GM12875 (cell line): ENCODE measurements around the gene TCF19.
"Not testable (repeated sequence)": the region's sequence is repeated elsewhere in the genome, so short reads cannot be mapped to it uniquely, and the experiment has no call there.

ENCODE experiments used
- H3K4me3 ChIP-seq: one replicate; pipeline ENCODE4 v1.5.1; 2011; ENCODE audit warnings: low read depth, low read length, control low read depth
- TF ChIP-seq, protein P1 (sequence below): IDR thresholded peaks from 2 replicates; pipeline ENCODE4 v1.5.1; 2011; ENCODE audit warnings: low read depth, mild to moderate bottlenecking, control low read depth, inconsistent platforms, low read length, moderate library complexity, borderline replicate concordance; ENCODE audit not compliant: insufficient read depth

Gene TCF19

DNA sequence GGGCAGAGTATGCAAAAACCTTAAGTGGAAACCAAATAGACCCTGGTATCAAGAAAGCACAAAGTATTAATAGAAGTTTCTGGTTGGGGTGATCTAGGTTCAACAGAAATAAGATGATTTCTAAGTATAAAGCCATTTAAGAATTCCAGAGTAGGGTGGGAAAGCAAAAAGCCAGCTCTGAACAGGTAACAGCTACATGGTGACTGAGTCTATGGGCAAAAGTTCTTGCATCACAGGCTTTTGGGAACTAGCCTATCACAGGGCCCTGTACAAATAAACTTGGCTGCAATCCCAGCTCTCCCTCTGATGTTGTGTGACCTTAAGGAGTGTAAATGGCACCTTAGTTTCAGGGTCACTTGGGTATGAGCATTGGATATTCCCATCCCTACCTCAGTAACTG lies 5.5 kb downstream of the TCF19 start:
- TF ChIP-seq, protein P1, sequence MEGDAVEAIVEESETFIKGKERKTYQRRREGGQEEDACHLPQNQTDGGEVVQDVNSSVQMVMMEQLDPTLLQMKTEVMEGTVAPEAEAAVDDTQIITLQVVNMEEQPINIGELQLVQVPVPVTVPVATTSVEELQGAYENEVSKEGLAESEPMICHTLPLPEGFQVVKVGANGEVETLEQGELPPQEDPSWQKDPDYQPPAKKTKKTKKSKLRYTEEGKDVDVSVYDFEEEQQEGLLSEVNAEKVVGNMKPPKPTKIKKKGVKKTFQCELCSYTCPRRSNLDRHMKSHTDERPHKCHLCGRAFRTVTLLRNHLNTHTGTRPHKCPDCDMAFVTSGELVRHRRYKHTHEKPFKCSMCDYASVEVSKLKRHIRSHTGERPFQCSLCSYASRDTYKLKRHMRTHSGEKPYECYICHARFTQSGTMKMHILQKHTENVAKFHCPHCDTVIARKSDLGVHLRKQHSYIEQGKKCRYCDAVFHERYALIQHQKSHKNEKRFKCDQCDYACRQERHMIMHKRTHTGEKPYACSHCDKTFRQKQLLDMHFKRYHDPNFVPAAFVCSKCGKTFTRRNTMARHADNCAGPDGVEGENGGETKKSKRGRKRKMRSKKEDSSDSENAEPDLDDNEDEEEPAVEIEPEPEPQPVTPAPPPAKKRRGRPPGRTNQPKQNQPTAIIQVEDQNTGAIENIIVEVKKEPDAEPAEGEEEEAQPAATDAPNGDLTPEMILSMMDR = no peak
- H3K4me3 ChIP-seq = no peak overlapping the region

DNA sequence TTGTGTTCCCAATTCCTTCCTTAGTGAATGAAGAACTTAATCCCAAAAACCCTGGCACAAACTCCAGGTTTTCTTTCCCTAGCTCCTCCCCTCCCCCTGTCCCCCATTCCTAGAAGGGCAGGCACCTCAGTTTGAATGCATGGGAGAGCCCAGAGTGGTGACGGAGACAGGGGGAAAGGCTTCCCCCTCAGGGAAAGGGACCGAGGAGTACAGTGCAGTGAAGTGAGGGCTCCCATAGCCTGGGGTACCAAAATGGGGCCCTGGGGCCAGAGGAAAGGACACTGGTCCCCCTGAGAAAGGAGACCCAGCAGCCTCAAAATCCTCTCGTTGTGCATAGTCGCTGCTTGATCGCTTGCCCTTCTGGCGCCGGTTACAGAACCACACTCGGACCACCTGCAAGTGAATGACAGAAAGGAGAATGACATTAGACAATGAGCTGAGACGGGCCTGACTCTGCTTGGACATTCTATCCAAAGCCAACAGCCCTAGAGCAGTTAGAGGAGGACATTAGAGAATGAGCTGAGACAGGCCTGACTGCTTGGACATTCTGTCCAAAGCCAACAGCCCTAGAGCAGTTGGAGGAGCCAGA lies 6.2 kb downstream of the TCF19 start:
- H3K4me3 ChIP-seq = not testable (repeated sequence)

DNA sequence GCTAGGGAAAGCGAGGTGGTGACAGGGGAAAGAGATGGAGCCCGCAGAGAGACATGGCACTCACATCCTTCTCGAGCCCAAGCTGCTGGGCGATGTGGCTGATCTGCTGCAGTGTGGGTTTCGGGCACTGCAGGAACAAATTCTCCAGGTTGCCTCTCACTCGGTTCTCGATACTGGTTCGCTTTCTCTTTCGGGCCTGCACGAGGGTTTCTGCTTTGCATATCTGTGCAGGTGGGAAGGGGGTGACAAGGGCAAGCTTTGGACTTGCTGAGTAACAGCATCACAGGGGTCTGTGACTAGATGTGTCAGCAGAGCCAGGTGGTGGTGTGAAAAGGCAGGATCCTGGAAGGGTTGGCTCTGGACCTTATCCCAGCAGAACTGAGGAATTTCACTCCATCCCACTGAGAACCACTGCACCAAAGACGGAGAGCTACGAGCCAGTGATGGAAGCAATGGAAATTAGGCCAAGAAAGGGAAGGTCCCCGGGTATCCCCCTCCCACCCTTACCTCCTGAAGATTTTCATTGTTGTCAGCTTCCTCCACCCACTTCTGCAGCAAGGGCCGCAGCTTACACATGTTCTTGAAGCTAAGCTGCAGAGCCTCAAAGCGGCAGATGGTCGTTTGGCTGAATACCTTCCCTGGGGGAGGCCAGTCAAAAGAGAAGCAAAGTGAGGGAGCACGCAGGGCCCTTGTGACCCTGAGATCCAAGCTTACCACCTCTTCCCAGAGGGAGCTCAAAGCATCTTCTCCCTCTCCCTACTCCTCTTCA lies 6.9 kb downstream of the TCF19 start:
- not testable (repeated sequence) for H3K4me3 ChIP-seq

DNA sequence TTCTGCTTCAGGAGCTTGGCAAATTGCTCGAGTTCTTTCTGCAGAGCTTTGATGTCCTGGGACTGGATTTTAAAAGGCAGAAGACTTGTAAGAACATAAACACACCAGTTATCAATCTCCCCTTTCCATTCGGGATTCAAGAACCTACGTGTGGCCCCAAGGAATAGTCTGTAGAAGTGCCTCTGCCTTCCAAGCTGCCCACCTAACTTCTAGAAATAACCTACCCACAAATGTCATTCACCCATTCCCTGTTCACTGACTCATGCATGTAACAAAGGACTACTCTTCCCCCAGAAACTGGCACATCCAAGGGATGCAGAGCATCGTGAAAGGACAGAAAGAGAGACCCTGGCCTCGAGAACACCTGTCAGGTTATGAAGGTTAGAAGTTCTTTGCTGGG lies 7.6 kb downstream of the TCF19 start:
- TF ChIP-seq, protein P1 = no peak
- no peak overlapping the region for H3K4me3 ChIP-seq

DNA sequence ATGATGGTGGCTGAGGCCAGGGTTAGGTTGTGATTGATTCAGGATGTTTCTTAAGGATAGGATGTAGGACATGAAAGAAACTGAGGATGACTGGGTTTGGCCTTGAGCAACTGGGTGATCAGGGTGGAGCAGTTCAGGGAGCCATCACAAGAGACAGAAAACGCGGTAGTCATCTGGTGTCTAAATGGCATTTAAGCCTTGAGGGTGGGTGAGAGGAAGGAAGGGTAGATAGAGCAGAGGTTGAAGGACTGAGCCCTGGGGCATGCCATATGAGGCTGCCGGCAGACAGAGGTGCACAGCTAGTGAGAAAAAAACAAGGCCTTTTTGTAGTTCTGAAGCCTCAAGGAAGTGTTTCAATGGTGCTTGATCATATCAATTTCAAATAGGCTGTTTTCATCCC lies 10.2 kb downstream of the TCF19 start:
- H3K4me3 ChIP-seq = no peak overlapping the region
- TF ChIP-seq, protein P1 = no peak

DNA sequence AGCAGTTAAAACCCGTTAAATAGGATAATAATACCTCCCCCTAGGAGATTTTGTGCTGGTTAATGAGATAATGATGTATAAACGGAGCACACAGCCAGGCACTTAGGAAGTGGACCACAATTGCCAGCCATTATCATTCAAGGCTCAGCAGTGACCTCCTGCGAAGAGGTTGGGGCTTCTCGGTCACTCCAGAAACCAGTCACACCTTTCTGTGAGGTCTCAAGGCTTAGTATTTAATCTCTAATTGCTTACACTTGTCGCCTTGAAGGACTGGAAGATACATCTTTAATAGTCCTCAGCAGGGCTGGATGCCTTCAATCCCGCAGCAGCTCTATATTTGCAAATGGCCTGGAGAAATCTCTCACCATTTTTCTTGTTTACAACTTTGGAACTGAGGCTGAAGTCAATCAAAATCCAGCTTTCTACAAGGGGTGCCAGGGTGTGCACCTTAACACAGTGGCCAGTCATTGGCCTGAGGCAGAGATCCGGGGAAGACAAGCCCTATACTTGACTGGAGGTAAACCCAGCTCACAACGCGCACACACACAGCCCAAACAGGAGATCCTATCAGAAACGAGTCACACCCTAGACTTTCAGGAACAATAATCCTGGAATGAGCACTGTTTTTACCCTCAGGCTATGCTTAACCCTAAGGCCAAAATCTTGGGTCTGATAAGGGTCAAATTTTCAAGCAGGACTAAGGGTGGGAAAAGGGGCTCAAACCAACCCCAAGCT lies 10.9 kb downstream of the TCF19 start:
- TF ChIP-seq, protein P1 = no peak
- no peak overlapping the region for H3K4me3 ChIP-seq

DNA sequence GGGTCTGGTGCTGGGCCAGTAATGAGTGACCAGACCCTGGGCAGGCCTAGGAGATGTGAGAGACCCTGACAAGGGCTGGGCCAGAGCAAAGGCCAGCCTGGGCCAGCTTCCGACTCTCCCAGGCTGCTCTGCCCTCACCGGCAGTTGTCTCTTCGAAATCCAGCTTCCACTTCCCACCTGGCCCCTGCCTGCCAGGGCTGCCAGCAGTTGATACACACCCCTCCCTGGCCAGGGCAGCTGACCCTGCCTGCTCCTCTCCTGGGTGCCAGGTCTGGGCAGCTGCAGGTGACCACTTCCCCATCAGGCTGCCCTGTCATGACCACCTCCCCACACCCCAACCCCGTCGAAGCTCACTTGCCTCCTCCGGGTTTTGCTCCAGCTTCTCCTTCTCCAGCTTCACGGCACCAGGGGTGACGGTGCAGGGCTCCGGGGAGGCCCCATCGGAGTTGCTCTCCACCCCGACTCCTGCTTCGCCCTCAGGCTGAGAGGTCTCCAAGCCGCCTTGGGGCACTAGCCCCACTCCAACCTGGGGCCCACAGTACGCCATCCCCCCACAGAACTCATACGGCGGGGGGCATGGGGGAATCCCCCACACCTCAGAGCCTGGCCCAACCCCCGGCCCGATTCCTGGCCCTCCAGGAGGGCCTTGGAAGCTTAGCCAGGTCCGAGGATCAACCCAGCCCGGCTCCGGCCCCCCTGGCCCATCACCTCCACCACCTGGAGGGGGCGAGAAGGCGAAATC lies 11.6 kb downstream of the TCF19 start:
- H3K4me3 ChIP-seq = not testable (repeated sequence)

DNA sequence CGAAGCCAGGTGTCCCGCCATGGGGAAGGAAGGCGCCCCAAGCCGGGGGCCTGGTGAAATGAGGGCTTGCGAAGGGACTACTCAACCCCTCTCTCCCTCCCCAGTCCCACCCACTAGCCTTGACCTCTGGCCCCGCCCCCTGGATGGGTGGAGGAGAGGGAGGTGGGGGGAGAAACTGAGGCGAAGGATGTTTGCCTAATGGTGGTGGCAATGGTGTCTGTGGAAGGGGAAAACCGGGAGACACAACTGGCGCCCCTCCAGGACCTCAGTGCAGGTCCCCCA lies 12.2 kb downstream of the TCF19 start, which contains the start of gene POU5F1:
Gene POU5F1 (minus strand): TSS at position 83 of the 282 bp plus-strand sequence. CDS start 62 bp downstream, at position 21.
- H3K4me3 ChIP-seq = no peak within 1 kb of the TSS
- TF ChIP-seq, protein P1 = no peak
